DOHH2 (cell line): Measurements from ENCODE around the gene PLPPR1.

Experiments used
- H3F3A ChIP-seq: fragments of 200-600 bp; sonication (generic), shearing (Covaris generic); 2 replicates; pipeline ENCODE4 v1.6.0; 2016; ENCODE audit warnings: antibody characterized with exemption, mild to moderate bottlenecking; ENCODE audit not compliant: control insufficient read depth, insufficient read depth
- H3K27ac ChIP-seq: fragments of 200-600 bp; sonication (generic); 2 replicates; pipeline ENCODE4 v1.5.1; 2014; ENCODE audit warnings: low read depth, mild to moderate bottlenecking, low read length, moderate library complexity
- H3K27me3 ChIP-seq: fragments of 200-600 bp; sonication (generic); 2 replicates; pipeline ENCODE4 v1.6.1; 2014; ENCODE audit warnings: mild to moderate bottlenecking, low read length, mixed read lengths; ENCODE audit not compliant: control insufficient read depth
- H3K36me3 ChIP-seq: fragments of 200-600 bp; sonication (generic); 2 replicates; pipeline ENCODE4 v1.6.1; 2014; ENCODE audit warnings: mild to moderate bottlenecking, low read length, moderate library complexity, mixed read lengths; ENCODE audit not compliant: control insufficient read depth
- H3K4me1 ChIP-seq: fragments of 200-600 bp; sonication (generic); 2 replicates; pipeline ENCODE4 v1.6.1; 2014; ENCODE audit warnings: mild to moderate bottlenecking, low read length, mixed read lengths; ENCODE audit not compliant: control insufficient read depth
- H3K4me2 ChIP-seq: fragments of 200-600 bp; sonication (generic); 2 replicates; pipeline ENCODE4 v1.6.0; 2014; ENCODE audit warnings: mild to moderate bottlenecking, low read length, moderate library complexity
- H3K4me3 ChIP-seq: fragments of 200-600 bp; sonication (generic); 2 replicates; pipeline ENCODE4 v1.5.1; 2014; ENCODE audit warnings: mild to moderate bottlenecking, low read length, mixed read lengths
- H3K79me2 ChIP-seq: fragments of 200-600 bp; sonication (generic); 2 replicates; pipeline ENCODE4 v1.6.1; 2014; ENCODE audit warnings: mild to moderate bottlenecking, low read length, mixed read lengths; ENCODE audit not compliant: control insufficient read depth
- H3K9me2 ChIP-seq: fragments of 200-600 bp; sonication (generic); replicated peaks from 2 replicates; pipeline ENCODE4 v1.6.1; 2014; ENCODE audit warnings: mild to moderate bottlenecking, low read length, mixed read lengths; ENCODE audit not compliant: control insufficient read depth
- H3K9me3 ChIP-seq: fragments of 200-600 bp; sonication (generic); 2 replicates; pipeline ENCODE4 v1.6.1; 2014; ENCODE audit warnings: antibody characterized with exemption, low read length, mixed read lengths; ENCODE audit not compliant: control insufficient read depth, insufficient read depth
- H4K20me1 ChIP-seq: fragments of 200-600 bp; sonication (generic); 2 replicates; pipeline ENCODE4 v1.6.0; 2014; ENCODE audit warnings: low read depth, mild to moderate bottlenecking, antibody characterized with exemption, low read length, moderate library complexity; ENCODE audit not compliant: control insufficient read depth, insufficient read depth
- CTCF ChIP-seq: fragments of 200-600 bp; sonication (generic); IDR thresholded peaks from one replicate; pipeline ENCODE4 v1.5.1; 2014; ENCODE audit warnings: antibody characterized with exemption, mild to moderate bottlenecking, low read depth, low read length; ENCODE audit not compliant: poor library complexity, severe bottlenecking
- EZH2phosphoT487 ChIP-seq: fragments of 200-600 bp; sonication (generic); IDR thresholded peaks from 2 replicates; pipeline ENCODE4 v1.6.1; 2017; ENCODE audit warnings: borderline replicate concordance, mild to moderate bottlenecking, antibody characterized with exemption, low read length, moderate library complexity, mixed read lengths

The PLPPR1 gene

DNA sequence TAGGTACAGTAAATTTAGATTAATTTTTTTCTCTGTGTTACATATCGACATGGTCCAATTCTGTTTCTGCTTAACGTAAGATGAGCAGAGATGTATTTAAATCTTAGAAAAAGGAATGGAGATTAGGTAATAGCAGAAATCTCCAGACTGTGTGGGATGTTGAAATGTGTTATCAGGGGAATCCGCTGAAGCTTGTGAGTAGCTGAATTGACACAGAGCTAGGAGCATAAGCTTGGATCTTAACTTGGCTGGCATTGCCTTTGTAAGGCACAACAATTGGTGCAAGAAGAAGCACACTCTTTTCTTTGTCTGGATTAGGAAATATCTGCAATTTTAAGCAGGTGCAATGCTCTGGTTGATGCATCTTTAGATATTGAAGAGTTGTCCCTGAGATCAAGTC lies 53.1 kb downstream of the PLPPR1 start:
- Histone ChIP-seq H4K20me1 (no peaks in the 10 kb centered on the region), H3K27me3 (no peaks in the 10 kb centered on the region), H3K4me3 (no peak overlapping the region), H3K27ac (no peak overlapping the region), H3K9me3 (no peaks in the 10 kb centered on the region), H3F3A (no peaks in the 10 kb centered on the region), H3K4me2 (no peak overlapping the region), H3K4me1 (no peaks in the 10 kb centered on the region), H3K79me2 (no peaks in the 10 kb centered on the region), H3K36me3 (no peaks in the 10 kb centered on the region), H3K9me2 (no peaks in the 10 kb centered on the region)
- no peak for TF ChIP-seq CTCF
- TF ChIP-seq EZH2phosphoT487, result no peak

DNA sequence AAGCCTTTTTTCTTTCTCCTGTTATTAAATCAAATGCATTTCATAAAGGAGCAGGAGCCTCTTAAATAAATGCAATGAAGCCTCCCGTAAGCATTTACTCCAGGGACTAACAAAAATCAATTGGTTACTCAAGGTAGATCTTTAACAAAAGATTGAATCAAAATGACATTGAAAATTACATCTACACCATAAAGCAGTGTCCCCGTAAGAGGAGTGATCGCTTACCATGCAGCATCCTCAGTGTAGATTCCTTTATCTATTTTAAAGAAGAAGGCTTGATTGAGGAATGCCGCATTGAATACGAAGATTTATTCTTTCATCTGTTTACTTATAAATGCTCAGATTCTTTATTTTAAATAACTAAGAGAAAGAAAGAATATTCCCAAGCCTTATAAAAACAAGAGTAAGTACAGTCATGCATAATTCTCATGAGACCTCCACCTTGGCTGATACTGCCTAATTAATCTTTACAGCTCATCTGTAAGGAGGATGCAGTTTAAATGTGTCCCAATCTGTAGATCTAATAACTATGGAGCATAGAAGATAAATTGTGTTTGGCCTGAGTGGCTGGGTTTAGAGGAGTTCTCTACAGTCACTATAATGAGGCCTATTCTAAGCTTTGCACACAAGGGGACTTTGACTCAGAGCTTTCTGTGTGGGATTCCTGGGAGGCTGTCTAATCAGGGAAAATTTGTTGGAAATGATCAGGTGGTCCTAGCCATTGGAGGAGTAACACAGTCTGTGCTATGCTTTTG lies 55.1 kb downstream of the PLPPR1 start:
- H3K27me3 ChIP-seq, result no peaks in the 10 kb centered on the region
- H3F3A ChIP-seq, result no peaks in the 10 kb centered on the region
- H3K4me1 ChIP-seq, result no peaks in the 10 kb centered on the region
- H3K36me3 ChIP-seq, result no peaks in the 10 kb centered on the region
- H3K9me3 ChIP-seq, result no peaks in the 10 kb centered on the region
- no peak overlapping the region for H3K27ac ChIP-seq
- H3K79me2 ChIP-seq, result no peaks in the 10 kb centered on the region
- H3K9me2 ChIP-seq, result no peaks in the 10 kb centered on the region
- H3K4me3 ChIP-seq, result no peak overlapping the region
- H4K20me1 ChIP-seq, result no peaks in the 10 kb centered on the region
- no peak for TF ChIP-seq CTCF
- TF ChIP-seq EZH2phosphoT487, result no peak
- H3K4me2 ChIP-seq, result no peak overlapping the region

GRCh38 chr9:101087426-101087825 lies 58.9 kb downstream of the PLPPR1 start:
- H3K4me2 ChIP-seq, result no peak overlapping the region
- no peaks in the 10 kb centered on the region for H3K9me3 ChIP-seq
- H4K20me1 ChIP-seq, result no peaks in the 10 kb centered on the region
- H3K4me1 ChIP-seq, result no peaks in the 10 kb centered on the region
- H3K4me3 ChIP-seq, result no peak overlapping the region
- TF ChIP-seq CTCF (no peak), EZH2phosphoT487 (no peak)
- no peak overlapping the region for H3K27ac ChIP-seq
- no peaks in the 10 kb centered on the region for H3K79me2 ChIP-seq
- no peaks in the 10 kb centered on the region for H3K27me3 ChIP-seq
- H3K36me3 ChIP-seq, result no peaks in the 10 kb centered on the region
- H3F3A ChIP-seq, result no peaks in the 10 kb centered on the region
- H3K9me2 ChIP-seq, result no peaks in the 10 kb centered on the region
